ENCODE measurements around the gene STXBP6.
"Not testable (repeated sequence)": the region's sequence is repeated elsewhere in the genome, so short reads cannot be mapped to it uniquely, and the experiment has no call there.

The STXBP6 gene

GRCh38 chr14:24952851-24953666 lies 96.9 kb downstream of the STXBP6 start:
- no peak for FAIRE-seq

DNA sequence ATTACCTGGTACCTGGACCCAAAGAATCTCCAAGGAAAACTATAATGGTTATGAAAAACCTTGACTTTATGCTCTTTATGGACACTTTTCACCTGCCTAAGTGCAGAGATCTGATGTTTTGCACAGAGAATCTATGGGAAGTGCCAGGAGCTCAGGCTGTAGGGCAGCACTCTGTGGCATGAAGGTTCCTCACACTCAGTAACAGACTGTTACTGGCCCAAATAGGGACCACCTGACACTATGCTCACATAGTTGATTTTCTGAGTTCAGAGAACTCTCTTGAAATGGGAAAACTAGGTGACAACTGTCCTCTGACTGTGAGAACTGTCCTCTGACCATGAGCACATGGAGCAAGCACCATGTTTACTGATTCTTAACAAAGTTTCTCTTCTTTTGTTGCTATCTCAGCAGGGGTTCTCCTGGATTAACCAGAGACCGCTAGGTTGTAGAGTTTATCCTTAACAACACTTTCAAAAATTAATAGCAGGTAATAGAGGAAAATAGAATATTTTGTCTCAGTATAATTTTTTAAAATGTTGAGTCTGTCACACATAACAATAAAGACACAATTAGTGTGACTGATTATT lies 101.6 kb downstream of the STXBP6 start:
- no peak for FAIRE-seq

DNA sequence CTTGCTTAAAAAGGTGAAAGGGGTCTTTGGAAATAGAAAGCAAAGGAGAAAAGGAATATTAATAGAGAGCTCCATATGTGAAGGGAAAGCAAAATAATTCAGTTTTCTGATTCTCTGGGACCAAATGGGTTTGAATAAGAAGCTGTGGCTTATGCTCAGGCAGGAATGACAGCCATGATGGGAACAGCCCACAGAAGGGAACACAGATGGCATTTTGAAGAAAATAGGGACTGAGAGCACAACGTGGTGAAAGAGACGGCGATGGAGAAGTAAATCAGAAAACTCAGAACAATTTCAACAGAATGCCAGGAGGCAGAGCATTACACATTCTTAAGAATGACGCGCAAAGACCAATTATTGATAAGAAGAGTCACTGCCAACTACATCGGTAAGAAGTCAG lies 102.8 kb downstream of the STXBP6 start:
- no peak for FAIRE-seq

GRCh38 chr14:24944800-24945199 lies 105.1 kb downstream of the STXBP6 start:
- no peak for FAIRE-seq

- FAIRE-seq: no peak
Observed at GRCh38 chr14:24943024-24943423, 106.9 kb downstream of the STXBP6 start.

GRCh38 chr14:24941719-24942118 lies 108.2 kb downstream of the STXBP6 start:
- FAIRE-seq: no peak

- FAIRE-seq: no peak
Observed at GRCh38 chr14:24940213-24940783, 109.6 kb downstream of the STXBP6 start.

GRCh38 chr14:24938593-24938992 lies 111.4 kb downstream of the STXBP6 start:
- FAIRE-seq: no peak

DNA sequence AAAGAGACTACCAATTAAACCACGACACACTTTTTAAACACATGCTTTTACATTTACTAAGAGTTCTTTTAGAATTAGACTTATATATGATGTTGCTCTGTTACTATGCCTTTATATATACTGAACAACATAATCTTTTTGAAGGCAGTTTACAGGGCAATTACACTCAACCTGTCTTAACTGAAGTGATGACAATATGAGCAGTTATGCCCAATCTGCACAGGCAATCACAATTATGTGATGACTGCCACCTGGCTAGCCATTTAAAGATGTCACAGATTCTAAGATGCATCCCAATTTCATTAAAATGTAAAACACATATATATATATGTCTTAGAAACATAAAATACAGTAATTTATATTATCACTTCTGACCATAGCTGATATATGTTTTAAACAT lies 112.6 kb downstream of the STXBP6 start:
- no peak for FAIRE-seq

DNA sequence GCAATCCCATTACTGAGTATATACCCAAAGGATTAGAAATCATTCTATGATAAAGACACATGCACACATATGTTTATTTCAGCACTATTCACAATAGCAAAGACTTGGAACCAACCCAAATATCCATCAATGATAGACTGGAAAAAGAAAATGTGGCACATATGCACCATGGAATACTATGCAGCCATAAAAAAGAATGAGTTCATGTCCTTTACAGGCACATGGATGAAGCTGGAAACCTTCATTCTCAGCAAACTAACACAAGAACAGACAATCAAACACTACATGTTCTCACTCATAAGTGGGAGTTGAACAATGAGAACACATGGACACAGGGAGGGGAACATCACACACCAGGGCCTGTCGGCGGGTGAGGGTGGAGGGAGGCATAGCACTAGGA lies 113.2 kb downstream of the STXBP6 start:
- not testable (repeated sequence) for FAIRE-seq

DNA sequence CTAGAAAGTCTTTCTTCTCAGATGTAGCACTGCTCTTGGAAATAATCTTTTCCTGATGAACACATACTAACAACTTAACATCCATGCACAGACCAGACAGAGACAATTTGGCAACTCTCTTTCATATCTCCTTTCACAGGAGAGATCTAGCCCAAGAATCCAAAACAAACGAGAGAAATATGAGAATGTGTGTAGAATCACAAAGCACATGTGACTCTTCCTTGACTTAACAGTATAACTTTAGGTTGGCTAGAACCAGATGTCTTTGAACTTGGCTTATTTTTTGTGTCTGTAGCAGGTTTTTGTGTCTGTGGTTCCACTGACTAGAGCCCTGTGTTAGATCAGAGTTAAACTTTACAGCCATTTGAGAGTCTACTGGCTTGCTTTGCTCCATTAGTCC lies 114.2 kb downstream of the STXBP6 start:
- no peak for FAIRE-seq

- FAIRE-seq: no peak
Observed at GRCh38 chr14:24928386-24928900, 121.5 kb downstream of the STXBP6 start.

GRCh38 chr14:24927809-24928208 lies 122.1 kb downstream of the STXBP6 start:
- FAIRE-seq: no peak

DNA sequence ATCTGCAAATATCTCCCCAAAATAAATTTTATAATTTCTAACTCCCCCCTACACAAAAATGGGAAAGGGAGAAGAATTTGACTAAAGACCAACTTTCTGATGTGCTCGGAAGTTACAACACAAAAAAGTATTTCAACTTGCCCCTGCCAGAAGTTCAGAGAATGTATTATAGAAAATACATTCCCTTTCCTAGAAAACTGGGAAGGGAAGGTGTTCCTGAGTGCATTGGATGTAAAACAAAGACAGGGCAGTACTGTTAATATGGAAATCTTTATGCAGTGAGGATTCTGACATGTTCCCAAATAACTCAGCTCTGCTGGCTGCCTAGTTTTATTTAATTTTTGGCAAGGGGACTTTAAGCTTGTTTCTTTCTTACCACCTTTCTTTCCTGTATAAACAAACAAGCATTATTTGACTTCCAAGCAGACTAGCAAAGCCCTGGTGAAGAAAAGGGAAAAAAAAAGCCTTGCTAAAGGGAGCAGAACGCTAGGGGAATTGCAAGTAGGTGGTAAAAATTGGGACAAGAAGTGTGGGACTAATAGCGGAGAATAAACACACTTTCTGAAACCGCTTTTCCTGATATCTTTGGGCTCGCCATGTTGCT lies 124.1 kb downstream of the STXBP6 start:
- FAIRE-seq: no peak

GRCh38 chr14:24924544-24924943 lies 125.4 kb downstream of the STXBP6 start:
- no peak for FAIRE-seq

DNA sequence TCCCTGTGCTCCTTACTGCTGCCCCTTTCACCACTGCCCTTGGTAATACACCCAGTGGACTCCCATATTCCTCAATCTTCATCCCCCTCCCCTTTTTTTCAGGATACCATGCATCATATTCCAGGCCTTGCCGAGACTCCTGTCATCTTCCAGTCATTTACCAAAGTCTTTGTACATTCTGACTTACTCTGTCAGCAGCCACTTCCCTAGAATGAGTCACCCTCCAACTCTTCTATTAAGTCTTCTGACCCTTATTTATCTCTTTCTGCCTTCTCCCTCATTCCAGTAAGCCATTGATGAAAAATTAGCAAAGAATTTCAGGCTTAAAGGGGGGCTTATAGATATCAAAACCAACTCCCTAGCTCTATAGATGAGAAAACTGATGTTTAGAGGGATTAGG lies 128.0 kb downstream of the STXBP6 start:
- FAIRE-seq: no peak

DNA sequence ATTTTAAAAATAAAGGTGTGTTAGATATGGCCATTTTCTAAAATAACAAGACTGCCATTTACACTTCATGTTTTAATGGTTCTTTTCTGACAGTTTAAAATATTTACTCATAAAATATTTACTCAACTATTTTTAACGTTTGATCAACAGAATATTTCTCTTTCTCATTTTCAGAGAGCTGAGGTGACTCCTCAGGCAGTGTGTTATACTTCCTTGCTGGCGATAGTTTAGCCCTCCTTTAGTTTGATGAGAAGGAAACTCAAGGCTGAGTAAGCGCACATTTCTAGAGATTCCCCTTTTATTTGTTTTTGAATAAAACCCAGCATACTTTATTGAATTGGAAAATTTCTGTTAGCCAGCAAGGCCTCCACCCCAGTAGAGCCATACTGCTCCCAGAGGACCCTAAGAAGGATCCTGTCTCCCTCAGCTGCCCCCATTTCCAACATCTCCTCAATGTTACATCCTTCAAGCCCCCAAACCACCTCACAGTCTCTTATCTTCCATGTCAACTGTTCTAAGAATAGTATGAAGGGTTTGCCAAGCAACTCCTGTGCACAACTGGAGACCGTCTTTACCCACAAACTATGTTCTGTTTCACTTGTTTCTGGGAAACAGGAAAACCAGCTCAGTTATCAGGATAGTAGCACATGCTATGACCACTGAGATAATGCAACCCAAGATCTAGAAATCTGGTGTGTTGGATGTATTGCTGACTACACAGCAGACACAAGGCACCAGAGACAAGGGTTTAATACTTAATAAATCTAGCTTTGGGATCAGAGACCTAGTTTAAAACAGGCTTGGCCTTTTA lies 129.5 kb downstream of the STXBP6 start:
- FAIRE-seq: no peak

DNA sequence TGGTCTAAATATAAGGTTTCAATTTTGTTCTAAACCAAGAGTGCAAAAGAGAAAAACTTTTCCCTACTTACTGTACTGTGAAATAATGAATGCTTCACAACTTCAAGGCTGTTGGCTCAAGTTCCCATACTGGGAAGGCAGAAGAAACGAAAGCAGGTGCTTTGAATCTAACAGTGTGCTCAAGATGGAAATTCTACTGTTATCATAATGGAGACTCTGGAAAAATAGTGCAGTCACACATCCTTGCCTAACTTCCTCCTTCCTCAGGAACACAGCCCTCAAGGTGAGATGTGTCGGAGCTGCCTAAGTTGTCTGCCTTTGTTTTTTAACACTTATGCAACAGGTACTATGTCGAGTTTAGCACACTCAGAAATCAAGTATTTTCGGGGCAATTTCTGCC lies 131.1 kb downstream of the STXBP6 start:
- FAIRE-seq: no peak

DNA sequence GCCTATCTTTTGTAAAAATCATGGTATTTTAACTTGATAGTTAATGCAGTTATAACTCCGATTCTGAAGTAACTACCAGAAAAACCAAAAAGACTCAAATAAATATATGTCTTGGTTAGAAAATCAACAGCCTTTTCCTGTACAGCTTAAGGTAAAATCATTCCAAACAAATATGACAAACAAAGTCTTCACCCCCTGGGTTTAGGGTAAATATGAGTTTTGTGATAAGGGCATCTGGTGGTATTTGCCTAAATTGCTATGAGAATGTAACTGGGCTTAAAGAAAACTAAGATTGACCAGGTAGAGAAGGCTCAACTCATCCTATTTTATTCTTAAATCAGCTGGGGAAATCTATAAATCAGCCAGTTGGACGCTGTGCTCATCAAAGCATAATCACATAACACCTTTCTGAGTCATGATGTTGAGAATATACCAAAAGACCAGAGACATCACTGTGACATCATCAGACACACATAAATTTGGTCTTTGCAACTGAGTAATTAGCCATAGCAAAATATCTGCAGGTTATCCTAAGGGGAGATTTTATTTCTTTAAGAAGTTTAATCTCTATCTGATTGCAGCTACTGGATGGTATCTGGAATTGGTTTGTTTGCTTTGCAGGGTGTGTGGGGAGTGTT lies 133.9 kb downstream of the STXBP6 start:
- no peak for FAIRE-seq

GRCh38 chr14:24915403-24915921 lies 134.5 kb downstream of the STXBP6 start:
- no peak for FAIRE-seq

GRCh38 chr14:24913746-24914145 lies 136.2 kb downstream of the STXBP6 start:
- FAIRE-seq: no peak

GRCh38 chr14:24913021-24913420 lies 136.9 kb downstream of the STXBP6 start:
- FAIRE-seq: no peak

All from TTC549 (cell line).